WI38 (cell line): Measurements from ENCODE around the gene THAP8.

ENCODE experiments used
- H3K4me3 ChIP-seq: 2 replicates; pipeline ENCODE4 v1.5.1; 2011; ENCODE audit warnings: low read depth, mild to moderate bottlenecking, control low read depth, low read length
- CTCF ChIP-seq: IDR thresholded peaks from 2 replicates; pipeline ENCODE4 v1.5.1; 2012; ENCODE audit warnings: low read depth, mild to moderate bottlenecking, control low read depth, low read length

Gene THAP8

GRCh38 chr19:36013280-36014011 lies 40.6 kb downstream of the THAP8 start:
- H3K4me3 ChIP-seq = peak overlapping the region; percentile 94
- TF ChIP-seq CTCF = no peak

GRCh38 chr19:36010402-36010801 lies 43.7 kb downstream of the THAP8 start:
- TF ChIP-seq CTCF = no peak

GRCh38 chr19:36009633-36010379 lies 44.3 kb downstream of the THAP8 start:
- peak overlapping the region; percentile 44 for H3K4me3 ChIP-seq
- TF ChIP-seq CTCF = no peak

More at GRCh38 chr19:36010402-36010801, 43.7 kb downstream of the THAP8 start:
- no peak overlapping the region for H3K4me3 ChIP-seq

GRCh38 chr19:36009220-36009619 lies 44.9 kb downstream of the THAP8 start:
- TF ChIP-seq CTCF = no peak
- peak overlapping the region; percentile 44 for H3K4me3 ChIP-seq

- peak within 1 kb of the TSS; percentile 44 for H3K4me3 ChIP-seq
- no peak for TF ChIP-seq CTCF
These were observed 45.6 kb downstream of the THAP8 start, which contains the start of gene SYNE4 for GRCh38 chr19:36008336-36008978. SYNE4 (minus strand) TSS chr19:36008813; CDS start chr19:36008681, 132 bp downstream.

- no peak overlapping the region for H3K4me3 ChIP-seq
- TF ChIP-seq CTCF = no peak
These were observed 47.1 kb downstream of the THAP8 start for GRCh38 chr19:36006955-36007354.
